Measurements from ENCODE around the gene SLC7A8.

DNA sequence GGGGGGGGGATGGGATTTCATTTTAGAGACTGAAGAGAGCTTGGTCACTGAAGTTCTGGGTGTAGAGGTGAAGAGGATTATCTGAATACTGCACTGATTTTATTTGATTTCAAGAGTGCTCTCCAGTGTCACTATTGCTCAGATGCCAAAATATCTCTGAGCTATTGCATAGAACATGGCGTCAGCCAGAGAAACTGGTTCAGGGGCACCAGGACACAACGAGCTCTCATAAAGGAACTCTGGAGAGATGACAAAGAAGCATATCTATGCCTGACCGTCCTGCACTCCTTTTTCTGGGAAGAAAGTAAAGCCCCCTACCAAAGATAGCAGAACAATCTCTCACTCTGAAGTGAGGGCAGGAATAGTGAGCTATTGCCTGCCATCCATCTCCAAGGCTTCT lies 2.0 kb downstream of the SLC7A8 start:
- TF ChIP-seq, protein P1, sequence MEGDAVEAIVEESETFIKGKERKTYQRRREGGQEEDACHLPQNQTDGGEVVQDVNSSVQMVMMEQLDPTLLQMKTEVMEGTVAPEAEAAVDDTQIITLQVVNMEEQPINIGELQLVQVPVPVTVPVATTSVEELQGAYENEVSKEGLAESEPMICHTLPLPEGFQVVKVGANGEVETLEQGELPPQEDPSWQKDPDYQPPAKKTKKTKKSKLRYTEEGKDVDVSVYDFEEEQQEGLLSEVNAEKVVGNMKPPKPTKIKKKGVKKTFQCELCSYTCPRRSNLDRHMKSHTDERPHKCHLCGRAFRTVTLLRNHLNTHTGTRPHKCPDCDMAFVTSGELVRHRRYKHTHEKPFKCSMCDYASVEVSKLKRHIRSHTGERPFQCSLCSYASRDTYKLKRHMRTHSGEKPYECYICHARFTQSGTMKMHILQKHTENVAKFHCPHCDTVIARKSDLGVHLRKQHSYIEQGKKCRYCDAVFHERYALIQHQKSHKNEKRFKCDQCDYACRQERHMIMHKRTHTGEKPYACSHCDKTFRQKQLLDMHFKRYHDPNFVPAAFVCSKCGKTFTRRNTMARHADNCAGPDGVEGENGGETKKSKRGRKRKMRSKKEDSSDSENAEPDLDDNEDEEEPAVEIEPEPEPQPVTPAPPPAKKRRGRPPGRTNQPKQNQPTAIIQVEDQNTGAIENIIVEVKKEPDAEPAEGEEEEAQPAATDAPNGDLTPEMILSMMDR (conservative IDR thresholded peaks at IDR 0.05; ENCODE audit: low read length): no peak
- TF ChIP-seq EZH2phosphoT487 (IDR thresholded peaks at IDR 0.05; ENCODE audit: borderline replicate concordance, low read depth, low read length): no peak
